ENCODE results near the gene TMEM132D. TPM values are rescaled to one million over a fixed set of nuclear protein-coding genes. Genes with fewer than 3 reads are reported as not detected.

The TMEM132D gene
- total and polyA plus RNA-seq, 4 donors: 0.01 to 0.14 (median 0.08) TPM

DNA sequence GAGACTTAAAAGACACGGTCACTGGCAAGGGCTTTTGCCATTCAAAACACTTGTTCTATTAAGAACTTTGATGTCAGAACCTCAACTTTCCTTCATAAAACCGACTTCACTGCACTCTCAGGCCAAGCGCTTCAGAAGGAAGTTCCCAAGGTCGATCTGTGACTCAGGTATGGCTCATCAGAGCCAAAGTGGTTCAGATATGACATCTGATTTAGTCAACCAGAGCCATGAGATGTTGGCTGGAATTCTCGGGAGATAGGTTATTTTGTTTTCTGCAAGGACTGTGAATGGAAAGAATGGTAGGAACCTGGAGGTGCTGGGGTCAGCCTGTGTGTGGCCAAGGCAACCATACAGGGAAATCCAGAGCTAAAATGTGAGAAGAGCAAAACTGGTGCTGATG lies 604.9 kb downstream of the TMEM132D start:
- Histone ChIP-seq H3K27ac (ENCODE audit: low read depth in 1 of 2, low read length in 2 of 2) (no peak overlapping the region), H3K4me3 (ENCODE audit: low read depth in 1 of 3, low read length in 3 of 3) (no peak overlapping the region), H3K27me3 (ENCODE audit: control insufficient read depth in 4 of 4, insufficient read depth in 4 of 4, low read length in 3 of 4) (no peaks in the 10 kb centered on the region), H3K36me3 (ENCODE audit: control insufficient read depth in 4 of 4, insufficient read depth in 3 of 4, low read depth in 1 of 4, low read length in 3 of 4) (no peaks in the 10 kb centered on the region), H3K9me3 (ENCODE audit: control insufficient read depth in 4 of 4, low read length in 3 of 4) (no peaks in the 10 kb centered on the region), H3K4me1 (ENCODE audit: control insufficient read depth in 4 of 4, insufficient read depth in 4 of 4, low read length in 3 of 4) (no peaks in the 10 kb centered on the region), H3K9ac (ENCODE audit: low read depth in 1 of 2, low read length in 2 of 2) (no peak overlapping the region)
- TF ChIP-seq, protein P1, sequence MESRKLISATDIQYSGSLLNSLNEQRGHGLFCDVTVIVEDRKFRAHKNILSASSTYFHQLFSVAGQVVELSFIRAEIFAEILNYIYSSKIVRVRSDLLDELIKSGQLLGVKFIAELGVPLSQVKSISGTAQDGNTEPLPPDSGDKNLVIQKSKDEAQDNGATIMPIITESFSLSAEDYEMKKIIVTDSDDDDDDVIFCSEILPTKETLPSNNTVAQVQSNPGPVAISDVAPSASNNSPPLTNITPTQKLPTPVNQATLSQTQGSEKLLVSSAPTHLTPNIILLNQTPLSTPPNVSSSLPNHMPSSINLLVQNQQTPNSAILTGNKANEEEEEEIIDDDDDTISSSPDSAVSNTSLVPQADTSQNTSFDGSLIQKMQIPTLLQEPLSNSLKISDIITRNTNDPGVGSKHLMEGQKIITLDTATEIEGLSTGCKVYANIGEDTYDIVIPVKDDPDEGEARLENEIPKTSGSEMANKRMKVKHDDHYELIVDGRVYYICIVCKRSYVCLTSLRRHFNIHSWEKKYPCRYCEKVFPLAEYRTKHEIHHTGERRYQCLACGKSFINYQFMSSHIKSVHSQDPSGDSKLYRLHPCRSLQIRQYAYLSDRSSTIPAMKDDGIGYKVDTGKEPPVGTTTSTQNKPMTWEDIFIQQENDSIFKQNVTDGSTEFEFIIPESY (IDR thresholded peaks at IDR 0.05): no peak
- no peak for TF ChIP-seq SP1 (IDR thresholded peaks at IDR 0.05)
- no peak for TF ChIP-seq YY1 (IDR thresholded peaks at IDR 0.05)
- TF ChIP-seq GABPA (IDR thresholded peaks at IDR 0.05 in 1 of 2, conservative IDR thresholded peaks at IDR 0.05 in 1 of 2): no peak
- TF ChIP-seq JUND (IDR thresholded peaks at IDR 0.05): no peak
- TF ChIP-seq, protein P2, sequence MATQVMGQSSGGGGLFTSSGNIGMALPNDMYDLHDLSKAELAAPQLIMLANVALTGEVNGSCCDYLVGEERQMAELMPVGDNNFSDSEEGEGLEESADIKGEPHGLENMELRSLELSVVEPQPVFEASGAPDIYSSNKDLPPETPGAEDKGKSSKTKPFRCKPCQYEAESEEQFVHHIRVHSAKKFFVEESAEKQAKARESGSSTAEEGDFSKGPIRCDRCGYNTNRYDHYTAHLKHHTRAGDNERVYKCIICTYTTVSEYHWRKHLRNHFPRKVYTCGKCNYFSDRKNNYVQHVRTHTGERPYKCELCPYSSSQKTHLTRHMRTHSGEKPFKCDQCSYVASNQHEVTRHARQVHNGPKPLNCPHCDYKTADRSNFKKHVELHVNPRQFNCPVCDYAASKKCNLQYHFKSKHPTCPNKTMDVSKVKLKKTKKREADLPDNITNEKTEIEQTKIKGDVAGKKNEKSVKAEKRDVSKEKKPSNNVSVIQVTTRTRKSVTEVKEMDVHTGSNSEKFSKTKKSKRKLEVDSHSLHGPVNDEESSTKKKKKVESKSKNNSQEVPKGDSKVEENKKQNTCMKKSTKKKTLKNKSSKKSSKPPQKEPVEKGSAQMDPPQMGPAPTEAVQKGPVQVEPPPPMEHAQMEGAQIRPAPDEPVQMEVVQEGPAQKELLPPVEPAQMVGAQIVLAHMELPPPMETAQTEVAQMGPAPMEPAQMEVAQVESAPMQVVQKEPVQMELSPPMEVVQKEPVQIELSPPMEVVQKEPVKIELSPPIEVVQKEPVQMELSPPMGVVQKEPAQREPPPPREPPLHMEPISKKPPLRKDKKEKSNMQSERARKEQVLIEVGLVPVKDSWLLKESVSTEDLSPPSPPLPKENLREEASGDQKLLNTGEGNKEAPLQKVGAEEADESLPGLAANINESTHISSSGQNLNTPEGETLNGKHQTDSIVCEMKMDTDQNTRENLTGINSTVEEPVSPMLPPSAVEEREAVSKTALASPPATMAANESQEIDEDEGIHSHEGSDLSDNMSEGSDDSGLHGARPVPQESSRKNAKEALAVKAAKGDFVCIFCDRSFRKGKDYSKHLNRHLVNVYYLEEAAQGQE (IDR thresholded peaks at IDR 0.05): no peak
- TF ChIP-seq CTCF (IDR thresholded peaks at IDR 0.05; ENCODE audit: low read depth, low read length, missing input control): no peak
- no peak for TF ChIP-seq TAF1 (conservative IDR thresholded peaks at IDR 0.05)
- no peak for TF ChIP-seq RXRA (IDR thresholded peaks at IDR 0.05)
- no peak for TF ChIP-seq EGR1 (IDR thresholded peaks at IDR 0.05; ENCODE audit: low read depth in 2 of 2)
- TF ChIP-seq FOXA2 (IDR thresholded peaks at IDR 0.05): no peak
- TF ChIP-seq RAD21 (IDR thresholded peaks at IDR 0.05): no peak
- WGBS: 84% methylated on average over 5 of the region's 5 CpGs
- no peak for DNase-seq (ENCODE audit: low spot score)

GRCh38 chr12:129296671-129297070 lies 607.2 kb downstream of the TMEM132D start:
- Histone ChIP-seq H3K4me3 (ENCODE audit: low read depth in 1 of 3, low read length in 3 of 3) (no peak overlapping the region), H3K27me3 (ENCODE audit: control insufficient read depth in 4 of 4, insufficient read depth in 4 of 4, low read length in 3 of 4) (no peaks in the 10 kb centered on the region), H3K27ac (ENCODE audit: low read depth in 1 of 2, low read length in 2 of 2) (no peak overlapping the region), H3K4me1 (ENCODE audit: control insufficient read depth in 4 of 4, insufficient read depth in 4 of 4, low read length in 3 of 4) (no peaks in the 10 kb centered on the region), H3K9me3 (ENCODE audit: control insufficient read depth in 4 of 4, low read length in 3 of 4) (no peaks in the 10 kb centered on the region), H3K36me3 (ENCODE audit: control insufficient read depth in 4 of 4, insufficient read depth in 3 of 4, low read depth in 1 of 4, low read length in 3 of 4) (no peaks in the 10 kb centered on the region), H3K9ac (ENCODE audit: low read depth in 1 of 2, low read length in 2 of 2) (no peak overlapping the region)
- no peak for DNase-seq (ENCODE audit: low spot score)
- TF ChIP-seq JUND (IDR thresholded peaks at IDR 0.05) (no peak), GABPA (IDR thresholded peaks at IDR 0.05 in 1 of 2, conservative IDR thresholded peaks at IDR 0.05 in 1 of 2) (no peak), YY1 (IDR thresholded peaks at IDR 0.05) (no peak), TAF1 (conservative IDR thresholded peaks at IDR 0.05) (no peak), RAD21 (IDR thresholded peaks at IDR 0.05) (no peak), NR2F2 (IDR thresholded peaks at IDR 0.05) (no peak), RXRA (IDR thresholded peaks at IDR 0.05) (no peak), CTCF (IDR thresholded peaks at IDR 0.05; ENCODE audit: low read depth, low read length, missing input control) (no peak), EGR1 (IDR thresholded peaks at IDR 0.05; ENCODE audit: low read depth in 2 of 2) (no peak)
- TF ChIP-seq, protein P1 (IDR thresholded peaks at IDR 0.05): no peak
- TF ChIP-seq, protein P3, sequence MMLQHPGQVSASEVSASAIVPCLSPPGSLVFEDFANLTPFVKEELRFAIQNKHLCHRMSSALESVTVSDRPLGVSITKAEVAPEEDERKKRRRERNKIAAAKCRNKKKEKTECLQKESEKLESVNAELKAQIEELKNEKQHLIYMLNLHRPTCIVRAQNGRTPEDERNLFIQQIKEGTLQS (IDR thresholded peaks at IDR 0.05): no peak
- TF ChIP-seq, protein P2 (IDR thresholded peaks at IDR 0.05): no peak

Data from liver (tissue), 9 donors.